HepG2 (cell line): ENCODE results near the gene MUC6. TPM values are rescaled to one million over a fixed set of nuclear protein-coding genes. Genes with fewer than 3 reads are reported as not detected.

Experiments used
- ATAC-seq: fragments of 200-7000 bp; cut with Tn5 transposase; 3 replicates; pipeline ENCODE4 v1.9.1; 2020; ENCODE audit warnings: mild to moderate bottlenecking, moderate library complexity
- BruUV-seq: library from RNA; stranded (reverse); fragments of 400-500 nt; replicated peaks from 2 replicates; lab custom pipeline; 2021; lab: Mats Ljungman, UMichigan
- CTCF ChIA-PET: fragments of 300-600 bp; formaldehyde crosslinking; extraction: SDS; loops from one replicate; lab custom pipeline; 2021; ENCODE audit warnings: low total read pairs, inconsistent platforms, low intra/inter-chr PET ratio; lab: Yijun Ruan, JAX
- POLR2A ChIA-PET: fragments of 350-600 bp; sonication (Branson Sonifier 250); formaldehyde crosslinking; loops from one replicate; lab custom pipeline; 2020; ENCODE audit warnings: antibody characterized with exemption, inconsistent platforms; lab: Yijun Ruan, JAX
- DNase-seq: peaks from one replicate; pipeline ENCODE4 v3.0.0-alpha.2; 2015; ENCODE audit warnings: low spot score
- FAIRE-seq: peaks from 3 replicates; lab custom pipeline; 2011; peaks lifted over from hg19 to GRCh38; lab: Jason Lieb, UNC
- H2AFZ ChIP-seq: one replicate; pipeline ENCODE4 v1.6.1; 2011; ENCODE audit warnings: low read length, inconsistent platforms
- H3K27ac ChIP-seq: fragments of 300-600 bp; 3 replicates; pipeline ENCODE4 v1.8.0; 2011; ENCODE audit warnings: mixed run types, mild to moderate bottlenecking, mixed read lengths, low read length, inconsistent platforms; ENCODE audit not compliant: insufficient read depth; ENCODE audit errors: extremely low read length
- H3K27me3 ChIP-seq, 2 experiments: fragments of 200-600 bp in 1 of 2; 2 replicates in 1 of 2; 3 replicates in 1 of 2; pipeline versions ENCODE4 v1.6.0 to v1.8.0; 2011; ENCODE audit warnings: low read length in 2 of 2, mild to moderate bottlenecking in 2 of 2, moderate library complexity in 2 of 2, inconsistent platforms in 1 of 2; ENCODE audit not compliant: insufficient read depth in 2 of 2, control insufficient read depth in 1 of 2
- H3K36me3 ChIP-seq, 2 experiments: fragments of 200-600 bp in 1 of 2; replicated peaks in 1 of 2; 2 replicates in 1 of 2; 3 replicates in 1 of 2; pipeline versions ENCODE4 v1.5.1 to v1.8.0; 2011; ENCODE audit warnings: low read length in 2 of 2, inconsistent platforms in 1 of 2; ENCODE audit not compliant: insufficient read depth in 2 of 2, control insufficient read depth in 1 of 2
- H3K4me1 ChIP-seq: 2 replicates; pipeline ENCODE4 v1.5.1; 2012; ENCODE audit warnings: low read length, inconsistent platforms; ENCODE audit not compliant: insufficient read depth
- H3K4me2 ChIP-seq: 2 replicates; pipeline ENCODE4 v1.6.0; 2011; ENCODE audit warnings: low read depth, low read length, inconsistent platforms
- H3K4me3 ChIP-seq, 3 experiments: fragments of 200-600 bp in 1 of 3; sonication (generic), shearing (Covaris generic) in 1 of 3; replicated peaks in 1 of 3; 2 replicates each; pipeline ENCODE4 v1.5.1; 2011 to 2016; ENCODE audit warnings: low read length in 3 of 3, inconsistent platforms in 2 of 3, low read depth in 2 of 3, mild to moderate bottlenecking in 2 of 3, control low read depth in 1 of 3, mixed read lengths in 1 of 3; ENCODE audit not compliant: insufficient read depth in 1 of 3
- H3K79me2 ChIP-seq: one replicate; pipeline ENCODE4 v1.6.1; 2011; ENCODE audit warnings: low read length, inconsistent platforms; ENCODE audit not compliant: insufficient read depth
- H3K9ac ChIP-seq: 2 replicates; pipeline ENCODE4 v1.6.0; 2011; ENCODE audit warnings: mild to moderate bottlenecking, low read depth, low read length, inconsistent platforms; ENCODE audit not compliant: insufficient read depth
- H3K9me3 ChIP-seq: 2 replicates; pipeline ENCODE4 v1.5.1; 2012; ENCODE audit warnings: mild to moderate bottlenecking, low read length
- H4K20me1 ChIP-seq: 2 replicates; pipeline ENCODE4 v1.6.0; 2011; ENCODE audit warnings: inconsistent platforms, mild to moderate bottlenecking, low read length, moderate library complexity; ENCODE audit not compliant: insufficient read depth
- ERF ChIP-seq: IDR thresholded peaks from 2 replicates; pipeline ENCODE4 v1.6.1; 2018; ENCODE audit warnings: missing biosample characterization, missing genetic modification reagents
- GATAD2A ChIP-seq: IDR thresholded peaks from 2 replicates; pipeline ENCODE4 v1.6.1; 2016
- HDAC6 ChIP-seq: fragments of 200-600 bp; sonication (generic); IDR thresholded peaks from 2 replicates; pipeline ENCODE4 v1.7.0; 2017; ENCODE audit warnings: mild to moderate bottlenecking, antibody characterized with exemption, low read length, low read depth
- MEIS2 ChIP-seq: sonication (generic); formaldehyde crosslinking; IDR thresholded peaks from 2 replicates; pipeline ENCODE4 v1.9.0; 2021; ENCODE audit warnings: mild to moderate bottlenecking, missing genetic modification reagents
- TIGD3 ChIP-seq: sonication (generic); formaldehyde crosslinking; IDR thresholded peaks from 2 replicates; pipeline ENCODE4 v1.5.1; 2020; ENCODE audit warnings: mild to moderate bottlenecking, missing genetic modification reagents, borderline replicate concordance
- ZMAT5 ChIP-seq: sonication (generic); formaldehyde crosslinking; IDR thresholded peaks from 2 replicates; pipeline ENCODE4 v1.5.0; 2020; ENCODE audit warnings: mild to moderate bottlenecking, low read depth, missing genetic modification reagents, borderline replicate concordance
- ZNF276 ChIP-seq: sonication (generic); formaldehyde crosslinking; IDR thresholded peaks from 2 replicates; pipeline ENCODE4 v1.4.0; 2020; ENCODE audit warnings: mild to moderate bottlenecking, low read depth, missing genetic modification reagents
- WGBS: methylation state at CpG from one replicate; pipeline ENCODE4 v1.1.6; 2017; ENCODE audit warnings: low lambda C conversion rate; 5-methylcytosine and 5-hydroxymethylcytosine counted together
- in situ Hi-C: cut with HindIII; loops from 2 replicates; pipeline ENCODE4 v1.10.0; 2017; ENCODE audit warnings: low pct_unique_long_range_greater_than_20kb; ENCODE audit not compliant: extremely low pct_ligation_motif_present
- intact Hi-C: fragments of 100-400 bp; cut with micrococcal nuclease; formaldehyde crosslinking; loops from one replicate; pipeline ENCODE4 v1.10.0; 2022; ENCODE audit not compliant: unreplicated experiment
- polyA plus RNA-seq, 8 experiments: library from polyadenylated mRNA; depleted of rRNA in 3 of 8; stranded (reverse) in 7 of 8; unstranded in 1 of 8; fragments of >200 nt; fragmentation: Illumina TruSeq in 4 of 8; extraction: Trizol in 4 of 8; gene quantifications; 2 replicates each; pipeline versions ENCODE4 v1.2.1 to v1.2.3, GENCODE V29; 2011 to 2016; ENCODE audit warnings: low read depth in 4 of 8, missing spikeins in 1 of 8, mixed read lengths in 1 of 8; ENCODE audit not compliant: insufficient read depth in 1 of 8
- total RNA-seq, 5 experiments: library from RNA; depleted of rRNA; stranded (reverse); fragments of >200 nt; fragmentation: Illumina TruSeq; extraction: Trizol; gene quantifications; 2 replicates each; pipeline ENCODE4 v1.2.3, GENCODE V29; 2016; ENCODE audit warnings: low read depth in 1 of 5

MUC6 gene
- total and polyA plus RNA-seq, 2 of the 13 experiments (the other 11 are each of a cell fraction or from before 2014, with no cell fraction given): not detected

- WGBS: 12% methylated on average over 6 of the region's 14 CpGs
- FAIRE-seq (no peak), ATAC-seq (no peak; the same call in 2 of the 3 replicates), DNase-seq (no peak)
- Histone ChIP-seq H3K27ac (no peak overlapping the region), H3K36me3 (no peaks in the 10 kb centered on the region), H2AFZ (no peak overlapping the region), H3K9me3 (no peaks in the 10 kb centered on the region), H3K27me3 (peaks cover 16 to 54% of the 10 kb centered on the region in 2 experiments; a peak in 4 of 5 replicates), H3K9ac (no peak overlapping the region), H3K4me3 (no peak overlapping the region), H3K79me2 (no peaks in the 10 kb centered on the region), H4K20me1 (no peaks in the 10 kb centered on the region), H3K4me1 (no peaks in the 10 kb centered on the region), H3K4me2 (no peak overlapping the region)
- ChIA-PET CTCF (no interaction called here), POLR2A (no interaction called here)
- intact Hi-C loops: no loop called here
- TF ChIP-seq ZMAT5 (CRISPR knock-in tag) (no peak), GATAD2A (no peak), TIGD3 (CRISPR knock-in tag) (no peak), ERF (CRISPR knock-in tag) (no peak), ZNF276 (CRISPR knock-in tag) (no peak), HDAC6 (no peak), MEIS2 (CRISPR knock-in tag) (no peak)
- in situ Hi-C loops: no loop called here
- BruUV-seq: no TSS peak
These were observed 45.8 kb upstream of the MUC6 start for GRCh38 chr11:1082346-1082727.
